CD4-positive, alpha-beta T cell treated with Interleukin-4 for 4 hours (primary cell): ENCODE results near the gene TPCN2.

ENCODE experiments used
- DNase-seq: peaks from one replicate; pipeline ENCODE4 v3.0.0-alpha.2; 2020

Gene TPCN2

GRCh38 chr11:69078930-69079605 lies 30.3 kb downstream of the TPCN2 start:
- peak; percentile 2 for DNase-seq

- DNase-seq, result no peak
These were observed 31.0 kb downstream of the TPCN2 start for GRCh38 chr11:69079661-69080256.

GRCh38 chr11:69080257-69080995 lies 31.7 kb downstream of the TPCN2 start:
- peak; percentile 34 for DNase-seq

GRCh38 chr11:69081180-69081579 lies 32.4 kb downstream of the TPCN2 start:
- no peak for DNase-seq

DNA sequence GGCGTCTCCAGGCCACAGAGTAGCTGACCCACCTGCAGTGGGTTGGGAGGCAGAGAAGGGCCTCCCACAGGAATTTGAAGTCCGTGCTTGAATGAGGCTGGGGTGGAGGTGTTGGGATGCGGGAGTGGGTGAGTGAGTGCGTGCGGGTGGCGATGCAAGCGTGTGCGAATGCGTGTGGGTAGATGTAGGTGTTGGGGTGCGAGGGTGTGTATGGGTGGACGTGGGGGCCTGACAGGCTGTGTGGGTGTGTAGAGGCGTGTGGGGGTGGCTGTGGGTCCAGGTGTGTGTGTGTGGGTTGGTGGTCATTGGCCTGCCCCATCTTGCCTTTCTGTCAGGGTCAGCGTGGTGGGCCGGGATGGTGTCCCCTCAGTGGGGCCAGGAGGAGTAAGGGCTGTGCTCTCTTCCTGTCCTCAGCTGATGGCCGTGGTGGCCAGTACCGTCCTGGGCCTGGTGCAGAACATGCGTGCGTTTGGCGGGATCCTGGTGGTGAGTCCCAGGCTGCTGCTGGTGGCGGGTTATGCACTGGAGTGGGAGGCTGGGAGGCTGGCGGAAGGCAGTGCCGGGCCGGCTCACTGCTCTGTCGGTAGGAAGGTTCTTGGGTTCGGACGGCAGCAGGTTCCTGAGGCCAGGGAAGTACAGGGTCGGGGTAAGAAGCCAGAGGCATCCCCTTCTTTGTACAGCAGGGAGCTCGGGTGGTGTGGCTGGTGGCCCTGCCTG lies 35.0 kb downstream of the TPCN2 start:
- no peak for DNase-seq

DNA sequence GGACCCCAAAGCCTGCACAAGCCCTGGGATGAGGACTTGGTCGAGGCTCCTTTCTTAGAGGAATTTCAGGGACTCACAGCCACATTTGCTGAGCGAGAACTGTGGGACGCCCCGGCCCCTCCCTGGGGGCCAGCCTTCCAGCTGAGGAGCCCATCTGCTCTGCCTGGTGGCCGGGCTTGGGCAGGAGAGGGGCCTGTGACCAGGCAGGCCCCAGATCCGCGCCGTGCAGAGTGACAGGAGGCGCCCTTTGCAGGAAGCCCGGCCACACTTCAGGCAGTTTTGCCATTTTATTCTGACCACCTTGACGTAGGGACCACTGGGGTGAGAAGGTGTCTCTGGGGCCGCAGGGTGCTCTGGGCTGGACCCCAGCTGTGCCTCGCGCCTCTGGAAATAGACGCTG lies 35.6 kb downstream of the TPCN2 start:
- no peak for DNase-seq

DNA sequence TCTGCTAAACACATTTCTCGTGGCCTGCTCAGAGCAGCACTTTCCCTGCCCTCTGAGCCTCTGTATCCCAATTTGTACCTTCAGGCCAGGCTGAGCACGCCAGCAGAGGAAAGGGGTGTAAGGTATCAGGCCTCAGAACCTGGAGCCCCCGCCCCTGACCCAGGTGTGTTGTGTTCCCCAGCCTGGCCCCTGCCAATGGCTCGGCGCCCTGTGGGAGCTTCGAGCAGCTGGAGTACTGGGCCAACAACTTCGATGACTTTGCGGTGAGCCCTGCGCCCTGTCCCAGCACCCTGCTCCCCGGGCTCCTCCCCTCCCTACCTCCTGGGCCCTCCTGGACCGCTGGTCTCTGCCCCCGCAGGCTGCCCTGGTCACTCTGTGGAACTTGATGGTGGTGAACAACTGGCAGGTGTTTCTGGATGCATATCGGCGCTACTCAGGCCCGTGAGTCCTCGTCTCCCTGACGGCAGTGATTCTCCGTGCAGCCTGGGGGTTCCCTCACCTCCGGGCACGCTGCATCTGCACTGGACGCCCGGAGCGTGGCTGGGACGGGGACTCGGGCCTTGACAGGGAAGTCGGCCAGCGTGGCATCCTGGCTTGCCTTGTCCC lies 36.9 kb downstream of the TPCN2 start:
- no peak for DNase-seq

GRCh38 chr11:69086152-69087132 lies 37.7 kb downstream of the TPCN2 start:
- no peak for DNase-seq

DNA sequence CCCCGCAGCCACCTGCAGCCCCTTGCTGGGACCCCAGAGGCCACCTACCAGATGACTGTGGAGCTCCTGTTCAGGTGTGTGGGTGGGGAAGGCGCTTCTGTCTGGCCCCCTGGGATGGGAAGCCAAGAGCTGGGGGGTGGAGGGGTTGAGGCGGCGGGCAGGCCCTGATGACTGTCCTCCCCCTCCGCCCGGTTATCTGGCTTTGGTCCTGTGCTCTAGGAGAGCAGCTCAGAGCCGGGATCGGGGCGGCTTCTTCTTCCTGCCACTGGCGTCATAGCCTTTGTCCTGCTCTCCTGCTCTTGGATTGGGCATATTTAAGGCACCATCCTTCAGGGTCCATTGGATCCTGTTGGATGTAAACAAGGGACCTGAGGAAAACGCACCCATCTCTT lies 38.4 kb downstream of the TPCN2 start:
- DNase-seq, result no peak

GRCh38 chr11:69087811-69088210 lies 39.1 kb downstream of the TPCN2 start:
- DNase-seq, result no peak

DNA sequence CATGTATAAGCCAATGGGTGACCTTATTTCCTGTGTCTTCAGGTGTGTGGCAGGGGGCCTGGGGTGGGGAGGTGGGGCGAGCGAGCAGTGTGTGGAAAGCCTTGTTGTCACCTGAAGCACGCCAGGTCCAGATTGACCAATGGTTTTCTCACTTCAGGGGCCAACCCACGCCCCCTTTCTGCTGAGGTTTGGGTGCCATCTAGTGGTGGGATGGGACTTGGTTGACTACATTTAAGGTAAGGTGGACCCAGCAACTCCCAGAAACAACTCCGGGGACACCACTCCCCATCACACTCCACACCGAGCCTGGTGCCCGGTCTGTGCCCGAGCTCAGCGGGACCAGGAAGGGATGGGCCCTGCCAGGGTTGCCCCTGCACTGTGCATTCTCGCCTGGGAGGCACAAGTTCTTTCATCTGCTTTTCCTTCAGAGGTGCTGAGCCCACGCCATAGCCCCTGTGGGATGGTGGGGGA lies 40.0 kb downstream of the TPCN2 start:
- DNase-seq, result peak; percentile 48

DNA sequence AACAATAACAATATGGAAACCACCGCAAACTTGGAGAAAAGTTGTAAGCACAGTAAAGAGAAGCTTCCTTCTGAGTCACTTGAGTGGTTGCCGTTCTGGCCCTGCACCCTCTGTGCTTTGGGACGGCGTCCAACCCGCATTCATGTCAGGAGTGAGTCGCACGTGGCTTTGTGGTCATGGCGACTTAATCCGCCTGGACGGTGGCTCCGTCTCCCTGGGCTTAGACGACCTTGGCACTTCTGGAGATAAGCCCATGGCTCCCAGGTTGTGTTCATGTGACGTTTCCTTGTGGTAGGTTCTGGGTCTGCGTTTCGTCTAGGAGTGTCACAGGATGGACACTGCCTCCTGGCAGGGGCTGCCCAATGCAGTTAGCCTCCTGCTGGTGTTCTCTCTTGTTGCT lies 40.5 kb downstream of the TPCN2 start:
- no peak for DNase-seq

- no peak for DNase-seq
These were observed 43.0 kb downstream of the TPCN2 start for GRCh38 chr11:69091638-69092165.

DNA sequence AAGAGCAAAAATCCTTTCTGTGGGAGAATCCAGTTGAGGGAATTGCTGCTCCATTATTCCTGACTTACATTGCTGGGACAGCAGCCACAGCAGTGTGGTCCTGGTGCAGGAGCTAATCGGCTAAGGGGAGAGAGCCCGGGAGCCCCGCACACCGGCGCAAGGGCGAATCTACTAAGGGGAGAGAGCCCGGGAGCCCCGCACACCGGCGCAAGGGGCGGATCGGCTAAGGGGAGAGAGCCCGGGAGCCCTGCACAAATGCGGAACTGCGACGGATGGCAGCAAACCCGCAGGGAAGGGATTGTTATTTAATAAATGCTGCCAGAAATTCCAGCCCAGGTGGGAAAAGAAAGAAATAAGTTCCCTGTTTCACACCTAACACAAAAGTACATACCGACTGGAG lies 43.5 kb downstream of the TPCN2 start:
- no peak for DNase-seq

DNA sequence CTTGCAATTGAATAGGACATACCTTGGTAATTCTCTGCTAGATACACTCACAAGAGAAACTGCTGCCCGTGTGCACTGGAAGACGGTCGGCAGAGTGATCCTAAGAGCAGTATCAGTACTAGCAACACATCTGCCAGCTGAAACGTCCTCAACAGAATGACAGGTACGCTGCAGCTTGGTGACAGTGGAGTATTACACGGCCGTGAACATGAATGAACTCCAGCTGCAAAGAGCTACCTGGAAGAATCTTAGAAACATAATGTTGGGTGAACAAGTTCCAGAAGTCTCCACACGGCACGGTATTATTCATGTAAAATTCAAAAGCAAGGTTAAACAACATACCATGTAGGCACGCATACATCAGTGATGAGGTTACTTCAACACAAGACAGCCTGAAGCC lies 44.4 kb downstream of the TPCN2 start:
- no peak for DNase-seq

DNA sequence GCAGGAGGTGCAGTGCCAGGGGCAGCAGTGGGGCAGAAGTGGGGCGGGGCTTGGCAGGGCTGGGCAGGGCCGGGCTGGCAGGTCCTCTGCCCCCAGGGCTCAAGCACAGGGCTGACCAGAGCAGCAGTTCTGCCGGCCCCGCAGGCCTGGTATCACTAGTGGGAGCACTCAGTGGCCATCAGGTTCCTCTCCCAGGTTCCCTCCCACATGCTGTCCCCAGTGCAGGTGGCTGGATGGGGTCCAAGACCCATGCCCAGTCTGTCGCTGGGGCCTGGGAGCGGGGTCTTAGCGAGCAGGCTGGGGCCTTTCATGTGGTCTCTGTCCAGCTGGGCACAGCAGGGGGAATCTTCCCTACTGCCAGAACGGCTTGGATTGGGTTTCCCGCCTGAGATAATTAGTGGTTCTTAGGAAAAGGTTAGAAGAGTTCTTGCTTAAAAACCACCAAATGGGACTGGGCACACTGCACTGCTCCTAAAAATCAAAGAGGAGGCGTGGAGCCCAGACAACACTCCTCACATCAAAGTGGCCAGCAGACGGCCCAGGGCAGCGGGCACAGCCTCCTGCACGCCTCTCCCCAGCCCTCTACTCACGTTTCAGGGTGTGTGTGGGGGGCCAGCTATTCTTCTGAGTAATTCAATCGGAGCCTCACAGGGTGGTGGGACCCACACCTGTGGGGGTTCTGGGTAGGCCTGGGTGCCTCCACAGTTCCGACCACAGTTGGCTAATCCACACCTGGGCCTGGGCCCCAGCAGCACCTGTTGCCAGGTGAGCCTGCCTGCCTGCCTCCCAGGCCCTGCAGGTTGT lies 45.6 kb downstream of the TPCN2 start:
- DNase-seq, result no peak

GRCh38 chr11:69094915-69095290 lies 46.2 kb downstream of the TPCN2 start:
- DNase-seq, result no peak

DNA sequence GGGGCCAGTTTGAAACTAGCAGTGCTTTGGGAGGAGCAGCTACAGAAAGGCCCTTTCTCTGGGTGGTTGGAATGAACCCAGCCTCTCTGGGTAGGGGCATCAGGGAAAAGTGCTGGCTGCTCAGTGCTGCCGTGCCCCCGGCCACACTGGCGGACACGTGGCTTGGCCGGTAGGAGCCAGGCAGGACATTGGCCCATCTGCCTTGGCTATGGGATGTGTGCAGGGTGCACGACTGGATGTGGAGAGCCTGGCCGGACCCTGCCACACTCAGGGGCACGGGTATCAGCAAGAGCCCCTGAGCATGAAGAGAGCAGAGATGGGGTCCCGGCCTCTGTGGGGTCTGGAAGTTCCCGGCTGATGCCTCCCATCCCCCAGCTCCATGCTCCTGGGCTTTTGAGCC lies 46.6 kb downstream of the TPCN2 start:
- DNase-seq, result no peak

- DNase-seq, result no peak
These were observed 47.7 kb downstream of the TPCN2 start for GRCh38 chr11:69096473-69096872.

- no peak for DNase-seq
These were observed 48.5 kb downstream of the TPCN2 start for GRCh38 chr11:69097263-69097662.

- DNase-seq, result no peak
These were observed 50.4 kb downstream of the TPCN2 start for GRCh38 chr11:69099180-69099579.
